Right ventricle myocardium superior (tissue), 1 donor: Measurements from ENCODE around the gene CIT. TPM values are rescaled to one million over a fixed set of nuclear protein-coding genes. Genes with fewer than 3 reads are reported as not detected.

ENCODE experiments used
- microRNA-seq: library from miRNA; unstranded; fragments of <30 nt; microRNA quantifications from one replicate; pipeline ENCODE4 v1.2.0, GENCODE V29; 2020
- total RNA-seq: library from RNA; stranded (reverse); fragmentation: NEBNext Ultra II Directional; extraction: Animal tissue kit (Norgen Biotek cat#: 25700); gene quantifications from one replicate; pipeline ENCODE4 v1.2.1, GENCODE V29; 2021
- donor health status: DM: no; HTN: yes; CAD: no; lungs with severe emphysema.

CIT gene
- total RNA-seq, 1 donor from 2014 or later = 2.6 TPM

Small RNA genes within 50 kb of the gene (microRNA-seq; reads per million reads assigned to microRNA genes)
- gene MIR1178 = not detected

Other genes with a start within 250 kb of the CIT start
- gene PRKAB1, start 209.2 kb downstream of the CIT start, total RNA-seq = 9.3 TPM
- gene BICDL1, start 111.9 kb upstream of the CIT start, total RNA-seq = 0.35 TPM
- gene RAB35, start 239.4 kb upstream of the CIT start, total RNA-seq = 23.6 TPM